GM19324 (cell line): Measurements from ENCODE around the gene RINT1.
"Not testable (repeated sequence)": the region's sequence is repeated elsewhere in the genome, so short reads cannot be mapped to it uniquely, and the experiment has no call there.

Source experiments
- ATAC-seq: cut with Tn5 transposase; IDR thresholded peaks from one replicate; pipeline ENCODE4 v1.9.1; 2021; ENCODE audit warnings: mild to moderate bottlenecking, moderate library complexity; ENCODE audit not compliant: unreplicated experiment, low FRiP score

Gene RINT1

GRCh38 chr7:105531792-105532671 is at the start of gene RINT1:
Gene RINT1 (plus strand): TSS chr7:105532201. CDS start chr7:105532316, 115 bp downstream.
- ATAC-seq, result peak; percentile 98

- ATAC-seq, result no peak
These were observed 44.1 kb upstream of the RINT1 start for GRCh38 chr7:105487579-105488571.

- ATAC-seq, result no peak
These were observed 42.6 kb upstream of the RINT1 start for GRCh38 chr7:105489409-105489808.

GRCh38 chr7:105493196-105493922 is 38.6 kb upstream of the RINT1 start:
- ATAC-seq, result no peak

GRCh38 chr7:105493923-105494315 is 38.1 kb upstream of the RINT1 start:
- no peak for ATAC-seq

GRCh38 chr7:105496521-105496920 is 35.5 kb upstream of the RINT1 start:
- no peak for ATAC-seq

- no peak for ATAC-seq
These were observed 35.0 kb upstream of the RINT1 start for GRCh38 chr7:105497016-105497415.

GRCh38 chr7:105502173-105502572 is 29.8 kb upstream of the RINT1 start:
- no peak for ATAC-seq

- ATAC-seq, result no peak
These were observed 19.6 kb upstream of the RINT1 start for GRCh38 chr7:105512415-105512814.

GRCh38 chr7:105512926-105513526 is 19.0 kb upstream of the RINT1 start:
- ATAC-seq, result no peak

- not testable (repeated sequence) for ATAC-seq
These were observed 16.4 kb upstream of the RINT1 start for GRCh38 chr7:105515610-105516009.

- ATAC-seq, result no peak
These were observed 12.6 kb upstream of the RINT1 start for GRCh38 chr7:105519353-105519752.

- ATAC-seq, result not testable (repeated sequence)
These were observed 11.4 kb upstream of the RINT1 start for GRCh38 chr7:105520620-105521019.

- ATAC-seq, result peak; percentile 43
These were observed 10.8 kb upstream of the RINT1 start for GRCh38 chr7:105521027-105521716.

GRCh38 chr7:105521717-105522463 is 10.1 kb upstream of the RINT1 start, which contains the start of gene PUS7:
Gene PUS7 (minus strand): TSS chr7:105522271. CDS start chr7:105508512, 13,759 bp downstream.
- peak; percentile 89 for ATAC-seq

- not testable (repeated sequence) for ATAC-seq
These were observed 7.6 kb upstream of the RINT1 start for GRCh38 chr7:105524423-105524822.

GRCh38 chr7:105524840-105525239 is 7.2 kb upstream of the RINT1 start:
- no peak for ATAC-seq

GRCh38 chr7:105527737-105528136 is 4.3 kb upstream of the RINT1 start:
- ATAC-seq, result not testable (repeated sequence)

- no peak for ATAC-seq
These were observed 1.9 kb upstream of the RINT1 start for GRCh38 chr7:105530126-105530525.
